T-helper 17 cell (primary cell): ENCODE data around the gene HS2ST1. TPM values are rescaled to one million over a fixed set of nuclear protein-coding genes. Genes with fewer than 3 reads are reported as not detected.
A peak's percentile ranks its signal among the peaks of the same experiment; 100 is the strongest.

Experiments used
- ATAC-seq: fragments of 150-1000 bp; cut with Tn5 transposase; 2 replicates; pipeline ENCODE4 v1.10.0; 2021; ENCODE audit warnings: mild to moderate bottlenecking, moderate library complexity
- DNase-seq, 3 donors: peaks; one replicate each; pipeline versions ENCODE4 v3.0.0 to v3.0.0-alpha.2; 2020 to 2021
- H3K9me3 ChIP-seq: one replicate; pipeline ENCODE4 v1.7.0; 2013; ENCODE audit warnings: low read length, mild to moderate bottlenecking; ENCODE audit not compliant: control insufficient read depth, poor library complexity, severe bottlenecking
- H3K27ac Mint-ChIP-seq: one replicate; pipeline ENCODE4 v1.8.0; 2022; ENCODE audit warnings: mild to moderate bottlenecking, moderate library complexity, mixed read lengths
- H3K27me3 Mint-ChIP-seq: one replicate; pipeline ENCODE4 v1.8.0; 2022; ENCODE audit warnings: mixed read lengths
- H3K36me3 Mint-ChIP-seq: one replicate; pipeline ENCODE4 v1.8.0; 2022; ENCODE audit warnings: low read depth, mixed read lengths
- H3K4me1 Mint-ChIP-seq: one replicate; pipeline ENCODE4 v1.8.0; 2022; ENCODE audit warnings: mild to moderate bottlenecking, mixed read lengths
- H3K4me3 Mint-ChIP-seq: one replicate; pipeline ENCODE4 v1.8.0; 2022; ENCODE audit warnings: mild to moderate bottlenecking, moderate library complexity, mixed read lengths
- total RNA-seq, 4 donors: library from RNA in 2 of 4; stranded (reverse) in 2 of 4; gene quantifications; one replicate each; pipeline ENCODE4 v1.2.3 and lab custom pipeline; 2022 to 2026

The HS2ST1 gene
- total RNA-seq, 2 donors from 2014 or later: 11.7 to 12.0 TPM

GRCh38 chr1:87151500-87152421 lies 237.3 kb downstream of the HS2ST1 start:
- peaks cover 3% of the 10 kb centered on the region for H3K36me3 Mint-ChIP-seq

DNA sequence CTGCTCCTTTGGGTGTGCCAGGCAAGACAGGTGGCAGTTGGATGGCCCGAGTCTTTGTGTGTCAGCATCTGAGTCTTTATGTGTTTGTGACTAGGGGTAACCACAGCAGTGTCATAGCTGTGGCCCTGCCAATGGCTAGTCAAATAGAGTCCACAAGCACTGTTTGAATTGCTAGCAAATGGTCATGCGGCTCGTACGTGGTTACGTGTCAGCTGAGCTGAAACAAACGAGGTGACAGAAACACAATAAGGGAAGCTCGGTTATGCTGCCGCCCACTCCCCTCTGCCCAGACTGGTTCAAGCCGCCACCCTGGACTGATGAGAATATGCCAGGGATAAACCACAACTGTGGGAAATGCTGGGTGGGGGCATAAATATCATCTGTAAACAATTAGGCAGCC lies 239.9 kb downstream of the HS2ST1 start:
- H3K27me3 Mint-ChIP-seq: peaks cover 62% of the 10 kb centered on the region
- H3K4me3 Mint-ChIP-seq: no peak overlapping the region
- H3K9me3 ChIP-seq: no peaks in the 10 kb centered on the region
- DNase-seq (no peak), ATAC-seq (no peak)
- H3K36me3 Mint-ChIP-seq: peaks cover 3% of the 10 kb centered on the region
- no peak overlapping the region for H3K27ac Mint-ChIP-seq
- peaks cover 9% of the 10 kb centered on the region for H3K4me1 Mint-ChIP-seq

More at GRCh38 chr1:87151500-87152421, 237.3 kb downstream of the HS2ST1 start:
- no peak for DNase-seq
- Mint-ChIP-seq H3K4me3 (peak overlapping the region; percentile 92), H3K4me1 (peaks cover 9% of the 10 kb centered on the region), H3K27me3 (peaks cover 76% of the 10 kb centered on the region), H3K27ac (no peak overlapping the region)
- peak; percentile 55 for ATAC-seq
- no peaks in the 10 kb centered on the region for H3K9me3 ChIP-seq

GRCh38 chr1:87155170-87155569 lies 240.7 kb downstream of the HS2ST1 start:
- Mint-ChIP-seq H3K36me3 (peaks cover 3% of the 10 kb centered on the region), H3K27ac (no peak overlapping the region), H3K27me3 (peaks cover 58% of the 10 kb centered on the region), H3K4me1 (peaks cover 9% of the 10 kb centered on the region), H3K4me3 (no peak overlapping the region)
- DNase-seq (no peak), ATAC-seq (no peak)
- H3K9me3 ChIP-seq: no peaks in the 10 kb centered on the region

- no peak overlapping the region for H3K27ac Mint-ChIP-seq
- H3K36me3 Mint-ChIP-seq: peaks cover 3% of the 10 kb centered on the region
- no peak overlapping the region for H3K4me3 Mint-ChIP-seq
- DNase-seq (no peak), ATAC-seq (no peak)
- peaks cover 9% of the 10 kb centered on the region for H3K4me1 Mint-ChIP-seq
- no peaks in the 10 kb centered on the region for H3K9me3 ChIP-seq
- H3K27me3 Mint-ChIP-seq: peaks cover 58% of the 10 kb centered on the region
Observed at GRCh38 chr1:87155648-87156047, 241.2 kb downstream of the HS2ST1 start.

GRCh38 chr1:87156124-87156523 lies 241.7 kb downstream of the HS2ST1 start:
- Mint-ChIP-seq H3K4me1 (peaks cover 9% of the 10 kb centered on the region), H3K4me3 (no peak overlapping the region), H3K27ac (no peak overlapping the region), H3K36me3 (peaks cover 3% of the 10 kb centered on the region), H3K27me3 (peaks cover 54% of the 10 kb centered on the region)
- DNase-seq: no peak
- no peak for ATAC-seq
- no peaks in the 10 kb centered on the region for H3K9me3 ChIP-seq

DNA sequence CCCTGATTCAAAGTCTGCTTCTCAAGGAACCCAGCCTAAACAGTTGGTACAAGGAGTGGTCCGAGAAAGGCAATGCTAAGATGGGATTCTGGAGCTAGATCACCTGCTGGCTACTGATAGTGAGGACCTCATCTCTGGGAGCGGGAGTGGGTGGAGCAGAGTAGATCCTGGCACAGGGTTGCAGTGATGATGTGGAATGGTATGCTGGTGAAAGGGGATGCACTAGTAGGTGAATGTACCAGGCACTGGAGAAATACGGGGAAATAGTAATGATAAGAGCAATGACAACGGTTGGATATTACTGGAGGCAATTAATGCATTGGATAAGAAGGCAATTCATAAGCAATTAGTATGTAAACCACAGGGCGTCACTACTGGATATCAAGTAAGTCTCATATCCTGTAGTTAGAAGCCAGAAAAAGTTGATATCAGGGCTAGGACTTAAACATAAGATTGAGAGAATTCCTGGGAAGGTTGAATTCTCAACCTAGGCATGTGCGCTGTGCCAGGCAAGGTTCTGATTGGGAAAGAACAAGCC lies 245.0 kb downstream of the HS2ST1 start:
- no peak overlapping the region for H3K4me3 Mint-ChIP-seq
- H3K36me3 Mint-ChIP-seq: no peaks in the 10 kb centered on the region
- H3K4me1 Mint-ChIP-seq: no peaks in the 10 kb centered on the region
- no peak overlapping the region for H3K27ac Mint-ChIP-seq
- no peaks in the 10 kb centered on the region for H3K9me3 ChIP-seq
- peaks cover 30% of the 10 kb centered on the region for H3K27me3 Mint-ChIP-seq
- no peak for ATAC-seq
- no peak for DNase-seq

Other genes with a start within 250 kb of the HS2ST1 start
- gene SH3GLB1, start 210.1 kb upstream of the HS2ST1 start, total RNA-seq: 10 to 100 TPM; 54.3 to 61.5 TPM
- gene SELENOF, start 509 bp upstream of the HS2ST1 start, total RNA-seq: 100 to 1,000 TPM; 135 to 153 TPM